AG09319 (cell line): ENCODE data around the gene WDR41.

Source experiments
- DNase-seq: peaks from one replicate; pipeline ENCODE4 v3.0.0-alpha.2; 2010; ENCODE audit warnings: low read depth; ENCODE audit errors: extremely low read depth
- CTCF ChIP-seq: IDR thresholded peaks from 2 replicates; pipeline ENCODE4 v1.5.1; 2011; ENCODE audit warnings: low read depth, mild to moderate bottlenecking, inconsistent platforms, low read length, moderate library complexity

The WDR41 gene

GRCh38 chr5:77419644-77420582 lies 72.2 kb downstream of the WDR41 start:
- TF ChIP-seq CTCF: no peak
- DNase-seq: no peak

- TF ChIP-seq CTCF: no peak
- no peak for DNase-seq
Observed at GRCh38 chr5:77418601-77419581, 73.2 kb downstream of the WDR41 start.

- no peak for TF ChIP-seq CTCF
- DNase-seq: no peak
Observed at GRCh38 chr5:77418162-77418561, 74.0 kb downstream of the WDR41 start.

- TF ChIP-seq CTCF: no peak
Observed at GRCh38 chr5:77413049-77413448, 79.1 kb downstream of the WDR41 start.

GRCh38 chr5:77409870-77410621 lies 82.1 kb downstream of the WDR41 start:
- no peak for TF ChIP-seq CTCF
- no peak for DNase-seq

More at GRCh38 chr5:77413049-77413448, 79.1 kb downstream of the WDR41 start:
- no peak for DNase-seq

- no peak for TF ChIP-seq CTCF
- no peak for DNase-seq
Observed at GRCh38 chr5:77407152-77407551, 85.0 kb downstream of the WDR41 start.
